Measurements from ENCODE around the gene KCNIP4. TPM values are rescaled to one million over a fixed set of nuclear protein-coding genes. Genes with fewer than 3 reads are reported as not detected.

The KCNIP4 gene
- total RNA-seq, 6 experiments from 2014 or later, result not detected

DNA sequence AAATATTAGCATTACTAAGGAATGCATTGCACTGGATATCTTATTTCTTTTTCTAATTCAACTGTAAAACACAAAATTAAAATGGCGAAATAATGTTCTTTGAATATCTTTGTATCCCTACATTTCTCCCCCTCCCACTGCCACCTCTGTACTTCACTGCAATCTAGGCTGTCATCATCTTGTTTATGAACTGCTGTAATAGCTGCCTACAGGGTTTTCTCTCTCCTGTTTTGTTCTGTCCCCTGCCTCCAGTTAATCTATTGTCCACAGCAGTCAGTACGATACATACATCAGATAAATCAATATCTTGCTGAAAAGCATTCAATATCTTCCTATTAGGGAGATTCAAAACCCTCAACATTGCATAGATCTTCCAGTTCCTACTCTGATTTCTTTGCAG is 528.4 kb downstream of the KCNIP4 start:
- TF ChIP-seq, protein P1, sequence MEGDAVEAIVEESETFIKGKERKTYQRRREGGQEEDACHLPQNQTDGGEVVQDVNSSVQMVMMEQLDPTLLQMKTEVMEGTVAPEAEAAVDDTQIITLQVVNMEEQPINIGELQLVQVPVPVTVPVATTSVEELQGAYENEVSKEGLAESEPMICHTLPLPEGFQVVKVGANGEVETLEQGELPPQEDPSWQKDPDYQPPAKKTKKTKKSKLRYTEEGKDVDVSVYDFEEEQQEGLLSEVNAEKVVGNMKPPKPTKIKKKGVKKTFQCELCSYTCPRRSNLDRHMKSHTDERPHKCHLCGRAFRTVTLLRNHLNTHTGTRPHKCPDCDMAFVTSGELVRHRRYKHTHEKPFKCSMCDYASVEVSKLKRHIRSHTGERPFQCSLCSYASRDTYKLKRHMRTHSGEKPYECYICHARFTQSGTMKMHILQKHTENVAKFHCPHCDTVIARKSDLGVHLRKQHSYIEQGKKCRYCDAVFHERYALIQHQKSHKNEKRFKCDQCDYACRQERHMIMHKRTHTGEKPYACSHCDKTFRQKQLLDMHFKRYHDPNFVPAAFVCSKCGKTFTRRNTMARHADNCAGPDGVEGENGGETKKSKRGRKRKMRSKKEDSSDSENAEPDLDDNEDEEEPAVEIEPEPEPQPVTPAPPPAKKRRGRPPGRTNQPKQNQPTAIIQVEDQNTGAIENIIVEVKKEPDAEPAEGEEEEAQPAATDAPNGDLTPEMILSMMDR (IDR thresholded peaks at IDR 0.05), result no peak
- no peak for TF ChIP-seq POLR2A (IDR thresholded peaks at IDR 0.05)
- Histone ChIP-seq H3K4me3 (no peak overlapping the region), H3K36me3 (no peaks in the 10 kb centered on the region), H3K9me3 (no peaks in the 10 kb centered on the region), H3K4me1 (no peaks in the 10 kb centered on the region), H3K27me3 (no peaks in the 10 kb centered on the region), H3K27ac (no peak overlapping the region)
- DNase-seq (no peak), ATAC-seq (no peak)
- intact Hi-C loops (cut with DNase I), result no loop called here
- 35% methylated on average over 2 of the region's 2 CpGs for WGBS (ENCODE audit: insufficient coverage, low coverage, low lambda C conversion rate, missing lambda C conversion rate)

DNA sequence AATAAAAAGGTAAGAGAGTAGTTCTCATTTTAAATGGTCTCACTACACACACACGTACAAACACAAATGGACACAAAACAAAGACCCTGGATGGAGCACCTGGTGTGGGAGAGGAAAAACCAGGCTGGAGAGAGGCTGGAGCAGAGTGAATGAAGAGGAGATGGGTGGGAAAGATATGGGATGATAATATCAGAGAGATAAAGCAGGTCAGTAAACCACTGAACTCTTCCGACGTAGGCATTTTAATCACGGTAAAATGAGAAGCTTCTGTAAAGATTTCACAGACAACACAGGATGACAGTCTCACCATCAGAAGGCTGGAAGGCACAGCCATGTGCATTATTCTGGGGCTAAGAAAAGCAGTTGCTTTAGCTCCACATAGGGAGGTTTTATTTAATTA is 532.8 kb downstream of the KCNIP4 start:
- H3K36me3 ChIP-seq, result no peaks in the 10 kb centered on the region
- whole genome bisulfite sequencing (ENCODE audit: insufficient coverage, low coverage, low lambda C conversion rate, missing lambda C conversion rate), result 72% methylated on average over 4 of the region's 4 CpGs
- intact Hi-C loops (cut with DNase I), result no loop called here
- H3K27me3 ChIP-seq, result no peaks in the 10 kb centered on the region
- no peaks in the 10 kb centered on the region for H3K9me3 ChIP-seq
- H3K4me3 ChIP-seq, result no peak overlapping the region
- H3K4me1 ChIP-seq, result peaks cover 0 to 24% (median 2%) of the 10 kb centered on the region in 4 donors
- DNase-seq (no peak), ATAC-seq (no peak)
- H3K27ac ChIP-seq, result no peak overlapping the region
- TF ChIP-seq POLR2A (IDR thresholded peaks at IDR 0.05), result no peak
- TF ChIP-seq, protein P1 (IDR thresholded peaks at IDR 0.05), result no peak

DNA sequence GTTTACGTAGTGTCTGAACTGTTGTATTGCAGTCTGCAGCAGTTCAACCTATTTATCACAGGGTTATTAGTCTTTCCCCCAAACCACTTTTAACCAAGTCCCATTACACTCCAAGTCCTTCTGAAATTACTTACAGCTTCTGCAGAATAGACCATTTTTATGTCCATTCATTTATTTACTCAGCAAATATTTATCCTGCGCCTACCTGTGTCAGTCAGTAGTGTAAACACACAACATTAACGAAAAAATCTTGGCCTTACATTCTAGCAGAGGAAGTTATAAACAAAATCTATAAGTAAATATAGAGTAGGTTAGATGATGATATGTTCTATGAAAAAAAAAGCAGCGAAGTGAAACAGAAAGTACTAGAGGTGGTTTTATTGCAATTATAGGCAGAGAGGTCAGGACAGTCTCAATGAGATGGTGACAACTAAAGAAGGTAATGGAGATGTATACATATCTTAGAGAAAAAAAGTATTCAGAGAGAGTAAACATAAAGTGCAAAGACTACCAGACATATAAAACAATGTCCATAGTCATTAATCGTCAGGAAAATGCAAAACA is 534.7 kb downstream of the KCNIP4 start:
- DNase-seq, result no peak
- H3K36me3 ChIP-seq, result no peaks in the 10 kb centered on the region
- no peak overlapping the region for H3K27ac ChIP-seq
- peaks cover 0 to 26% (median 4%) of the 10 kb centered on the region in 4 donors for H3K4me1 ChIP-seq
- 34% methylated on average over 5 of the region's 5 CpGs for WGBS (ENCODE audit: insufficient coverage, low coverage, low lambda C conversion rate, missing lambda C conversion rate)
- TF ChIP-seq, protein P1 (IDR thresholded peaks at IDR 0.05), result no peak
- TF ChIP-seq POLR2A (IDR thresholded peaks at IDR 0.05), result no peak
- intact Hi-C loops (cut with DNase I), result no loop called here
- ATAC-seq, result peak; percentile 42 to 63 (median 54)
- no peaks in the 10 kb centered on the region for H3K27me3 ChIP-seq
- no peaks in the 10 kb centered on the region for H3K9me3 ChIP-seq
- no peak overlapping the region for H3K4me3 ChIP-seq

DNA sequence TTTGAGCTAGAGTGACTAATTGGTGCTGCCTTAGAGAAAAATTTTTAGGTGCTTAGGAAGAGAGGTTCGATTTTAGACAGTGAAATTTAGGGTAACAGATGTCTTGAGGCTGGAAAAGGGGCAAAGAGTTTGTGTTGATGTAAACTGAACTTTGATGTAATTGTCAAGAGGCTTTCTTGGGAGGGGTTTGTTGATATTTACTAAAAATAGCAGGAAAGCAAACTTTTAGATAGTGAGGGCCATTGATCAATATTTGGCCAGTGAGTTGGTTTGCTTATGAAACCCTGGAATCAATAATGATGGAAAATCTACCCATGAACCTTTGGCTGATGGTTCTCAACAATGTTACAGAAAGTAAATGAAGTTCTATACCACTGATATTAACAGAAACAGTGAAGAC is 537.5 kb downstream of the KCNIP4 start:
- H3K9me3 ChIP-seq, result no peaks in the 10 kb centered on the region
- H3K4me3 ChIP-seq, result no peak overlapping the region
- H3K36me3 ChIP-seq, result no peaks in the 10 kb centered on the region
- WGBS (ENCODE audit: insufficient coverage, low coverage, low lambda C conversion rate, missing lambda C conversion rate), result 0% methylated on average over 1 of the region's 1 CpG
- intact Hi-C loops (cut with DNase I), result no loop called here
- peak; percentile 72 to 81 (median 78) for ATAC-seq
- H3K27me3 ChIP-seq, result no peaks in the 10 kb centered on the region
- H3K27ac ChIP-seq, result no peak overlapping the region
- DNase-seq, result no peak
- peaks cover 0 to 26% (median 4%) of the 10 kb centered on the region in 4 donors for H3K4me1 ChIP-seq
- TF ChIP-seq, protein P1 (IDR thresholded peaks at IDR 0.05), result no peak
- no peak for TF ChIP-seq POLR2A (IDR thresholded peaks at IDR 0.05)
